Activated CD4-positive, alpha-beta memory T cell treated with anti-CD3 and anti-CD28 coated beads for 36 hours (primary cell): ENCODE measurements around the gene L1TD1. TPM values are rescaled to one million over a fixed set of nuclear protein-coding genes. Genes with fewer than 3 reads are reported as not detected.

ENCODE experiments used
- total RNA-seq, 2 experiments: library from RNA; stranded (reverse); gene quantifications; one replicate each; pipeline ENCODE4 v1.2.3, GENCODE V29; 2021

L1TD1 gene
- total RNA-seq, 2 experiments from 2014 or later, result not detected

Other genes with a start within 250 kb of the L1TD1 start
- gene KANK4, start 124.6 kb downstream of the L1TD1 start, total RNA-seq, result not detected
- 10 to 100 TPM; 68.4 to 69.7 TPM for gene USP1, start 242.2 kb downstream of the L1TD1 start, total RNA-seq